CD4-positive, alpha-beta T cell treated with Interleukin-17A for 1 hour (primary cell): ENCODE data around the gene MYO7A.

Experiments
- DNase-seq: peaks from one replicate; pipeline ENCODE4 v3.0.0-alpha.2; 2020

MYO7A gene

GRCh38 chr11:77129842-77130756, 2.1 kb downstream of the MYO7A start:
- DNase-seq: no peak

- no peak for DNase-seq
Observed at GRCh38 chr11:77130763-77131513, 2.9 kb downstream of the MYO7A start.

GRCh38 chr11:77131560-77131959, 3.5 kb downstream of the MYO7A start:
- no peak for DNase-seq

GRCh38 chr11:77135069-77135468, 7.0 kb downstream of the MYO7A start:
- DNase-seq: no peak

- no peak for DNase-seq
Observed at GRCh38 chr11:77136074-77136473, 8.0 kb downstream of the MYO7A start.

GRCh38 chr11:77136784-77137420, 8.9 kb downstream of the MYO7A start:
- no peak for DNase-seq

- DNase-seq: no peak
Observed at GRCh38 chr11:77137421-77137820, 9.4 kb downstream of the MYO7A start.

GRCh38 chr11:77138106-77138649, 10.1 kb downstream of the MYO7A start:
- DNase-seq: no peak

GRCh38 chr11:77139201-77139600, 11.2 kb downstream of the MYO7A start:
- DNase-seq: no peak

GRCh38 chr11:77140231-77140851, 12.3 kb downstream of the MYO7A start:
- no peak for DNase-seq

- DNase-seq: no peak
Observed at GRCh38 chr11:77141034-77141433, 13.0 kb downstream of the MYO7A start.

- no peak for DNase-seq
Observed at GRCh38 chr11:77141475-77141874, 13.4 kb downstream of the MYO7A start.

- peak; percentile 29 for DNase-seq
Observed at GRCh38 chr11:77142091-77142975, 14.3 kb downstream of the MYO7A start.

- DNase-seq: no peak
Observed at GRCh38 chr11:77143405-77144020, 15.5 kb downstream of the MYO7A start.

- DNase-seq: no peak
Observed at GRCh38 chr11:77144196-77144856, 16.3 kb downstream of the MYO7A start.

GRCh38 chr11:77144857-77145428, 16.9 kb downstream of the MYO7A start:
- DNase-seq: no peak

- no peak for DNase-seq
Observed at GRCh38 chr11:77146261-77147035, 18.4 kb downstream of the MYO7A start.

GRCh38 chr11:77147036-77147315, 18.9 kb downstream of the MYO7A start:
- DNase-seq: no peak

- DNase-seq: peak; percentile 46
Observed at GRCh38 chr11:77147668-77148321, 19.7 kb downstream of the MYO7A start.
